Activated CD8-positive, alpha-beta memory T cell treated with anti-CD3 and anti-CD28 coated beads, Interleukin-2, amount 50 U/mL, for 24 hours (primary cell): ENCODE measurements around the gene DTHD1.

Experiments used
- DNase-seq: peaks from one replicate; pipeline ENCODE4 v3.0.0-alpha.2; 2020; ENCODE audit errors: extremely low read depth

Gene DTHD1

DNA sequence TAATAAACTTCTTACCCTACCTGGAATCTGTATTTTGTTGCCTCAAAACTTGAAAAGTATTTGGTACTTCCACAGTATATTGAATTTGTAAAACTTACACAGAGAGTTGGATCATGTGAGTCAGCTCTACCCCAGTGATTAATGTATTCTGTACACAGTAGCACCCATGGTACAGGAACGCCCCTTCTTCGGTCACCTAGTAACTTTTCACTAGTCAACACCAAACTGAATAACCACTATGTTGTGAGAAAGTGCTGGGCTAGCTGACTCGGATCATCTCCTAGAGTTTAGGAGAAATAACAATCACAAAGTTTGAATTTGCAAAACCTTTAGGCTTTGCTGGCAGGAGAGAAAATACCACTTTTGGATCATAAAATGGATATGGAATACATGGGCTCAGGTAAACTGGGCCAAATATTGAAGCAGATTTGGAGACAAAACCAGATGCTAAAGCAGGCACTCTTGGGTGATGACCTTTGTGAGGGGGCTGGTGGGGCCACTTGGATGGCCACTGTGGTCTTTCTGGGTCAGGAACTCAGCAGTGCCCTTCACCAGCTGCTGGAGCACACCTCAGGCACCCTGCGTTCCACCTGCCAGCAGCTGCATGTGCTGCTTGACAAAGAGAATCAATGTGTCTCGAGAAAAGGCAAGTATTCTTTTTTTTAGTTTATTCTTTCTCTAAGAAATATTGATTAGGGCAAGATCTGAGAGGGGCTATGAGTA is at the start of gene DTHD1:
TSS of gene DTHD1 (plus strand) at position 233 of the 723 bp plus-strand sequence. CDS start at position 376, 143 bp downstream.
- no peak for DNase-seq

DNA sequence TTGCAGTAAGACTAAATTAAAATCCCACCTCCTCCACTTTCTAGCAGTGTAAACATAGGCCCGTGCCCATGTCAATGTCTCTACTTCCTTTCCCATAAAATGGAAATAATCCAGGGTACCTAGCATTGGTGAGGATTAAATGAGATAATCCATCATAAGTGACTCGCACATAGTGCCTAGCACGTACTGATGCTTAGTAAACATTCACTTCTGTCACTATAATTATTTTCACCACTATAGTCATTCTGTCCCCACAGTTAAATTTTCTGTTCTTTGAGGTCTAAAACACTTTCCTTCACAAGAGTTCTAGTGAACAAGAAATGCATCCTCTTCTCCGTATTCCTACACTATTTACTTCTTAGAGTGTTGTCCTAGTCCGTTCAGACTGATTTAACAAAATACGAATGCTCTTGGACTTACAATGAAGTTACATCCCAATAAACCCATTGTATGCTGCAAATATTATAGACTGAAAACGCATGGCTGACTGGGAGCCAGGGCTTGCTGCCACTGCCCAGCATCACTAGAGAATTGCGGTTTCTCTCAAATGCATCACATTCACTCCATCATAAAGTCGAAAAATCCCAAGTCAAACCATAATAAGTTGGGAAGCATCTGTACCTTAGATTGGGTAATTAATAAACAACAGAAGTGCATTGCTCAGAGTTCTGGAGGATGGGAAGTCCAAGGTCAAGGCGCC is 47.7 kb upstream of the DTHD1 start:
- no peak for DNase-seq

GRCh38 chr4:36235306-36235705 is 46.1 kb upstream of the DTHD1 start:
- DNase-seq: no peak

- no peak for DNase-seq
These were observed 45.3 kb upstream of the DTHD1 start for GRCh38 chr4:36236159-36236558.

- DNase-seq: no peak
These were observed 43.8 kb upstream of the DTHD1 start for GRCh38 chr4:36237366-36238313.

DNA sequence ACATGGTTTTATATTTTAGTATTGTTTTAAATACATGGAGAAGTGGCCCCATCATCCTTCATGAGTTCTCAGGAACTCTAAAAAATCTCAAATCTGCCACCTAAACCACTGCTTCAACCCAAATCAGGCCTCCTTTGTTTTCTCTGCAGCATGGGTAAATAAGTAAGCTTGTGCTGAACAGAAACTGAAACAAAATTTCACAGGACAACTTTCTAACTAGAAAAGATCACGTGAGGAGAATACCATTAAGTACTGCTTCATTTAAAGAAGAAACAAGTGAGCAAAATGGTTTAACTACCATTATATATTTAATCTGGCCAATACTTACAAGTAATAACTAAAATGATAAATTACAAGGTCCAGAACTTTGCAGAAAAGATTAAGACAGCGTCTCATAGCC is 39.6 kb upstream of the DTHD1 start:
- DNase-seq: no peak

DNA sequence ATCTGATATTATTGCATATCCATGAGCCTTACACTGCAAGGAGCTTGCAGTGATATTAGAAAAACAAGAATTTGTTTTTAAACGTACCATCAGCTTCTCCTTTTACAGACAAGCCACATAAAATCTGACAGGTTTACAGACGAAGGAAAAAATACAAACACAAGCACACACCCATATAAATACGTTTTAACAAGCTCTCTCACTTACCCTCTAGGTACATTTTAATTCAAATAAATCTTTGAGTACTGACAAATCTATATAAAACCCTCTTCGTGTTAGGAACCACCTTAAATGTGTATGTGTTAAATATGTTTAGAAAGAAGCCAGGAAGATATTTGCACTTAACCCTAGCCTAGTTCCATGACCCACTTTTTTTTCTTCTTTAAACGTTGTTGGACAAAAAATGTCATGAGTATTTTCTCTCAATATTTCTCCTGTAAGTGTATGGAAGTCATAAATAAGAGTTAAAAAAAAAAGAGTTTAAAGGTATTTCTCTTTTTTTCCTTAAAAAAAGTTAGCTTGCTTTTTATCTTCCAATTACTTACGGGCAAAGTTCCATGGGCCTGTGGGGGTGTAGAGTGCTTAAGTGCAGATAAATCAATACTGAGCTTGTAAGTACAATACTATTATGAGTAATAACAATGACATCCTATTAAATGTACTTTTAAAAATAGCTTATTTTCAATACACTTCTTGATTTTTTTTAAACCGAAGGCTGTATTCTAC is 38.6 kb upstream of the DTHD1 start:
- no peak for DNase-seq

DNA sequence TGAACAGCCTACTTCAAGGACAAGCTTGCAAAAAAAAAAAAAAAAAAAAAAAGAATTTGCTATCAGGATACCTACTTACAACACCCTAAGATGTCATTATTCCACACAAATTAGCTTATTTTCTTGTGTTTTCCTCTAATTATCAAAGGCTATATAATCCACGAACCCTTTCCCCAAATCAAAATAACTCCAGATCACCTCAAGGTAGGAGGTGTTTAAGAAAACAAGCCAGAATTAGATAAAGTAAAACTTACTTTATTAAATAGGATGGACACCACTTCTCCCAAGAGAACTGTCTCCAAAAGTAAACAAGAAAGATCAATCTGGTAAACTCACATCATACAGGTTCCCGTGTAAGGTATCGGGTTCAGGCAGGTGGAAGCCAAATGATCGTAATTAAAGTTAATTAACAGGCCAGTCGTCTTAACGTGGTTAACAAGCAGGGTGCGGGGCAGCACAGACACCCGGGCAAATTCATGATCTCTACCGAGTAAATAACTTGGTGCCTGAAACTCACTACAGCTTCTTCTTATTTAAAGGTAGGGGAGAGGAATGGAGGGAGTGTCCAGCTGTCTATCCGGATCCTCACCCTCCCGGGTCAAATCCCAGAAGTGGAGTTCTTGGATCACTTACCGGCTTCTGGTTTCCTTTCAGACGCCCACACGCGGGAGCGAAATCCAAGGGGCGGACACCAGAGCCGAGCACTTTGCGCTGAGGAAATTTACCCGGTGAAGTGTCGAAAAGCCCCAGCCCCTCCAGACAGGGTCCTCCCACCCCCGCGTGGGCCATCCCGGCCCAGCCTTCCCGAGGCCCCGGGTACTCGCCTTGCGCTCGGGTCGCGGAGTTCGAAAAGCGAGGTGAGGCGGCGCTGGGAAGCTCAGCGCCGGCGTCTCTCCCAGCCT is 37.8 kb upstream of the DTHD1 start:
- DNase-seq: no peak

DNA sequence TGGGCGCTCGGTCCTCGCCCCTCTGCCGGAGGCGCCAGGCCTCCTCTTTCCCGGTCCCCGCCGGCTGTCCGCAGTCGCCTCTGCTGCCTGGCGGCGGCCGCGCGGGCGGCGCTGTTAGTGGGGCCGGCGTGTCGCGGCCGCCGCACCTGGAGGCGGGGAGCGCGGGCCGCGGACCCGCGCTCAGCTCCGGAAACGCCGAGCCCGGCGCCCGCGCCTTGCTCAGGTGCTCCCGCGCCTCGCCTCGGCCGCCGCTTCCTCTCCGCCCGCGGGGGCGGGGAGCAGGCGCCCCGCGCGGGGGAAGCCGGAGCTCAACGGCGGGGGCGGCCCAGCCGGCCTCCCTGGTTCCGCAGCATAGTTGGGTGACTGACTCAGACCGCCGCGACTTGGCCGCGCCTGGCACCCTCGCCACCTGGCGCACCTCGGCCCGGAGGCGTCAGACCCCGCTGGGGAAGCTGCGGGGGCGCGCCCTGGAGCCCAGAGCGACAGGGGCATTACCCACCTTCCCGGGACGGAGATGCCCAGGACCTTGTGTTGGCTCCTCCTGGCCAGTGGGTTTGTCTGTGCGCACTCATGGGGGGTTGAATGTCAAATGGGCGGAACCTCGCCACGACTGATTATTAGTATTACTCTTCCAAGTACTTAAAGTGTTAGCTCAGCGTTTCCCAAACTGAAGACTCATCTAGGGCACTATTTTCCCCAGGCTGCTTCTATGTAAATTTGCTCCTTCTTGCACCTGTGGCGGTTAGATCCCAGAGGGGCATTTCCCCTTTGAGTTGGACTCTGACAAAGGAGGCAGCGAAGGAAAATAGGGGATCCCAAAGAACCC is 36.9 kb upstream of the DTHD1 start, which contains the start of gene ARAP2:
TSS of gene ARAP2 (minus strand) at position 258 of the 826 bp plus-strand sequence. CDS start 15,028 bp downstream, outside the sequence.
- no peak for DNase-seq

GRCh38 chr4:36249610-36250009 is 31.8 kb upstream of the DTHD1 start:
- no peak for DNase-seq

GRCh38 chr4:36251983-36252382 is 29.4 kb upstream of the DTHD1 start:
- no peak for DNase-seq

GRCh38 chr4:36254371-36254770 is 27.0 kb upstream of the DTHD1 start:
- no peak for DNase-seq

GRCh38 chr4:36255577-36255976 is 25.8 kb upstream of the DTHD1 start:
- no peak for DNase-seq

DNA sequence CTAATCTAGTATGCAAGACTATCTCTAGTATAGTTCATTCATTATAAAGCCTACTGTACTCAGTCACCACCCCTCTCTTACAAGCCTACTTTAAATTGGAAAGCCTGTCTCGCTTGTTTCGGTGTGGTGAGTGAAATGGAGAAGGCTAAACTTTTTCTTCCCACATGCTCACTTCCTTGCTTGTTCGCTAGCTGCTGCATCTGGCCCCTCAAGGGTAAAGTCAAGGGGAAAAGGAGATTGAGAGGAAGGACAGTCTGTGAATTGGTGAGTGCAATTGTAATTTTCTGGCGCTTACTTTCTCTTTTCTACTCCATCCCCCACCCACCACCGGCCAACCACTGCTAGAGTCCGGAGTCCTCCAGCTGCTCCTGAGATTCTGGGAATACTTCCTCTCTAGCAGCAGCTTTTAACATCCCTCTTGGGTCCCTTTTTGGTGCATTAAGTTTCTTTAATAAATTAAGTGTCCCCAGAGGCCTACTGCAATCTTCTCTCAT is 25.0 kb upstream of the DTHD1 start:
- DNase-seq: no peak

- no peak for DNase-seq
These were observed 20.7 kb upstream of the DTHD1 start for GRCh38 chr4:36260731-36261130.

DNA sequence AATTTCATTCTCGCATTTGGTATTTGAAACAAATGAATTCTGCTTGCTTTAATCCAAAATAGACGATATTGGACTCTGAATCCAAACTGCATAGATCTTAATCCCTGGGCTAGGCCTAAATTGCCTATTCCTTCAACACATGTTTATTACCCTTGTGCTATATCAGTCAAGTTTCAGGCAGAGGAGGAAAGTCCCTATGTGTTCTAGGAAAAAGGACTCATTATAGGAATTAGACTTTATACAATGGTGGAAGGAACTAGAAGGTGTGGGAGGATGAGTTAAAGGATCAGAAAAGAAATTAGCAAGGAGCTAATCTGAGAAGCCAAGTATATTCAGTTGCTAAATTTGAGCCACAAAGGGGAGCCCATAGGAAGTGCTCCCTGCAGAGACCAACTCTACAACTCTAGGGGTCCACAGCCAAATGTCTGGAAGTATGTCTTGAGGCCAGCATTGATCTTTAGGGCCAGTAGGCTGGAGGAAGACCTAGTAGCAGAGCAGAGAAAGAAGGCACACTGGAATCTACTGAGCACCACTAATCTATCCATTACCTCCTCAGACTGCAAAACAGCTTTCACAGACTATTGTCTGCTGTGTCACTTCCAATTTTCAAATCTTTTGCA is 17.1 kb upstream of the DTHD1 start:
- DNase-seq: no peak

DNA sequence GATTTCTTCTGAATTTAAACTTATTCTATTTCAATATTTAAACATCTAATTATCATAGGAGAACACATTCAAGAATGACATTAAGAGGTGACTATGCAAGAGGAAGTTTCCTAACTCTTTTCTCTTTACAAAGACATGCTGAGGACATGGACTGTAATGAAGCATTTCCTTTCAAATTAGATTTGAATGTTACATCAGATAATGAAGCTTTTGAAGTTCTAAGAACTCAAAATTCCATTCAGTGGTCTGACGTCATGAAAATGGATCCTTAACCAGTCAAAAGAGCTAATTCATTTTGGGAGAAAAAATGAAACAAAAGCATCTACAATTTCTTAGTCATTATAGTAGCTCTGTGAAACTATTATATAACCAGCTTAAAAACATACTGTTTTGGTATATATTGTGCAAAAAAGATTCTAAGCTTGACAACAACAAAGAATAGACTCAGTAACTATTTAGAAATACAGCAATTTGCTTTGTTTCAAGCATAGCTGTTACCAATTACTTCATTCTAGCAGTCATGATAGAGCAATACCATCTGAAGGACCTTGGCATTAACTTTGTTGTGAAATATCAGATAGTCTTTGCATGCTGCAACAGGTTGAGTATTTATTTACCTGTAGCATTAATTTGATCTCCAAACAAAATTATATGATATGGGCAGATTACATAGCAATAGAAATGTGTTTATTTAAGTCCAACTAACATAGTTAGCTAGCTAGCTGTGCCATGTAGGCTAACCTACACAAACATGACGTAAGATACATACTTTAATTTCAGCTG is 13.7 kb upstream of the DTHD1 start:
- DNase-seq: no peak

GRCh38 chr4:36269101-36269500 is 12.3 kb upstream of the DTHD1 start:
- DNase-seq: no peak
